ENCODE results near the gene MRC1. TPM values are rescaled to one million over a fixed set of nuclear protein-coding genes. Genes with fewer than 3 reads are reported as not detected.
"Not testable (repeated sequence)": the region's sequence is repeated elsewhere in the genome, so short reads cannot be mapped to it uniquely, and the experiment has no call there.

Gene MRC1
- polyA plus RNA-seq, 3 donors: 9.9 to 11.6 (median 11.3) TPM

DNA sequence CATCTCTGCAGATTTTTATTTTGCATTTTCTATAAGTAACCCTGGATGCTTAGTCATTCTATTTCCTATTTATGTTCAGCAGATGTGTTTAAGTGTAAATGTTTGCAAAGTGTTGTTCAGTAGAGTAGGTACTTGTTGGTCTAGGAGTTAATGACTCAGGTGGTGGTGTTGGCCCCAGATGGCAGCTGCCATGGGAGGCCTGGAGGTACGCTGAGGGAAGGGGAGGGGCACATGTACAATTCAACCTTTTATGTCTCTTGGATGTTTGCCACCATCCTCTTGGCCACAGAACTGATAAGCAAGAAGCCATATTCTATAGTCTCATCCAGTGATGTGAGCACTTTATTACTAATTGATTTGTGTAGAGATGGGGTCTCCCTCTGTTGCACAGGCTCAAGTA is 74.5 kb downstream of the MRC1 start:
- DNase-seq (ENCODE audit: low read depth in 3 of 3, low spot score in 2 of 3): no peak

DNA sequence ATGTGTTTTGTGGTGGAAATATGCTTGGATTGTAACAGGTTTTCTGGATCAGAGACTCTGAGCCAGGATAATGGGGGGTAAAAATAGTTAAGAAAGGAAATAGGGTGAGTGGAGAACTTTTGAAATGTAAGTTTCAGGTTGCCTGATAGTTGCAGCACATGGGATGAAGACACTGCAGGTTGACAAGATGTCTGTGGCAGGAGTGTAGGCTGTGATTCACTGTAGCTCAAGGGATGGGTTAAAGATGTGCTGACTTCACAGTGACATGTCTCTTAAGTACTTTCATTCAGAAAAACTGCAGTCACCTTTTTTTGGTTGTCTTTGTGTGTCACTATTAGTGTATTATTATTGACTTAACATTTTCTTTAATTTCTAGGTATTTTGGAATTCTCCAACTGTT is 79.0 kb downstream of the MRC1 start:
- DNase-seq (ENCODE audit: low read depth in 3 of 3, low spot score in 2 of 3): no peak

DNA sequence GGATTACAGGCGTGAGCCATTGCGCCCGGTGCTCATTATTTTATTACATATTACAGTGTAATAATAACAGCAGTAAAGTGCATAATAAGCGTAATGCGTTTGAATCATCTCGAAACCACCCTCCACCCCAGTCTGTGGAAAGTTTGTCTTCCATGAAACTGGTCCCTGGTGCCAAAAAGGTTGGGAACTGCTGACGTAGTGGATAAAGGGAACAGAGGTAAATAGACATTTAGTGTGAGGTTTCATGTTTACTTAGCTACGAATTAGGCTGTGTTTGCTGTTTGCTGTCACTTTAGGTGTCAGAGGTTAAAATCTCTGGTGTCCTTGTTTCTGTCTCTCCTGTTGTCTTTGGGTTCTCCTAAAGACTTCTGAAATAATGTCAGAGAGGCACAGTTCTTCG is 82.3 kb downstream of the MRC1 start:
- no peak for DNase-seq (ENCODE audit: low read depth in 3 of 3, low spot score in 2 of 3)

DNA sequence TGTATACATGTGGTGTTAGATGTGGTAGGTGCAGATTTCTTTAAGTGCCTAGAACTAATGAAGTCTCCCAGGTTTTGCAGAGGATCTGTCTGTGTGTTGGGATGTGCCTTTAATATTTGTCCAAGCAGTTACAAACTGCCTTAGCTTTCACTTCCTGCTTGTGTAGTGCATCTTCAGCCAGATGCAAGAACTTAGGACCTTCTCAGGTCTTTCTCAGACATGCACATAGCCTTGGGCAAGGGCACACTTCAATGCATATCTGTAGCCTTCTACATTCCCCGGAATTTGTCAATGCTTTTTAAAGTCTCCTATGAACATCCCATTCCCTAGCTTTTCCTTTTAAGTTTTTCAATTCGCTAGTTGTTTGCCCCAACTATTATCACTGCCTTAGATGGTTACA is 95.4 kb downstream of the MRC1 start:
- DNase-seq (ENCODE audit: low read depth in 3 of 3, low spot score in 2 of 3): no peak

DNA sequence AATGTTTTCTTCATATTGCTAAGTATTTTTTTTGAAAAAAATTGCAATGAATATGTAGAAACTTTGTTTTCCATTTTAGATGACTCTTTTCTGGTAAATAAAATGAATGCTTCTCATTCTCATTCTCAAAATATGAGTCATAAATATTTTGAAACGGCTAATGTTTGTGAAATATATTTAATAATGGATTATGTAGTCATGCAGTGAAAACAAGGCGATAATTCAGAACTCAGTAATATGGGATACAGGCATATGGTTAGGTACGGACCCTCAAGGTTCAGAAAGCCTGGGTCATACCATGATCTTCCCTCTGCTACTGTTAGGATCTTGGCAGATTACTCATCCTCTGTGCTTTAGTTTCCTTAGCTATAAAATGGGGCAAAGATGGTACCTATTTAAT is 96.3 kb downstream of the MRC1 start:
- no peak for DNase-seq (ENCODE audit: low read depth in 3 of 3, low spot score in 2 of 3)

DNA sequence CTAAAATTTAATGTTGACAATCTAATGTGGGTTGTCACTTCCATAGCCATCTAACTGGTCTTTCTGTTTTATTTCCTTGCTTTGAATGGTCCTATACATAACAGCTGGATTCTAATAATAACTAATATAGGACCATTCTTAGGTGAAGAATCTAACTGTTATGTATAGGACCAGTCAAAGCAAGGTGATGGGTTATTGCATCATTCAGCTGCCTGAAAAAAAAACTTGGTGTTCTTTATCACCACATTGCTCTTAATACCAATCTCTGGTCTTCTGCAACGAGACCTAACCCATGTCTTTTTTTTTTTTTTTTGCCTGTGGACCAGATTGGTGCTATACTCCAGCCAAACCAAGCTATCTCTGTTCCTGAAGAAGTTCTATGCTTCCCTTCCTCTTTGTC is 96.9 kb downstream of the MRC1 start:
- DNase-seq (ENCODE audit: low read depth in 3 of 3, low spot score in 2 of 3): no peak

DNA sequence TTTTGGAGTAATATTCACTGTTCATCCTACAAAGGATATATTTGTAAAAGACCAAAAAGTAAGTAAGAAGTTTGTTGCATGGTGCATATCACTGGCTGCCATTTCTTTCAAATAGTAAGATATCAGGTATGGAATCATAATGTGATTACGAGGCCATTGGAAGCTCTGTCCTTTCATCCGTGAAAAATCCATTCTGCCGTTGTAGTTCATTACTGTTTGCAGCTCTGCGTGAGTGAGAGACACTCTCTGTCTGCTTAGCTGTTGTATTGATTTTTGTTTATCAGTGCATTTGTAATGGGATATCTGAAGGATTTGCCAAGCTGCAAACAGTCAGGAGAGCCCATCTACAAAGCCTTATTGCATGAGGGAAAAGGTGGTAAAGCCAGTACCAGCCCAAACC is 98.5 kb downstream of the MRC1 start:
- DNase-seq (ENCODE audit: low read depth in 3 of 3, low spot score in 2 of 3): no peak

DNA sequence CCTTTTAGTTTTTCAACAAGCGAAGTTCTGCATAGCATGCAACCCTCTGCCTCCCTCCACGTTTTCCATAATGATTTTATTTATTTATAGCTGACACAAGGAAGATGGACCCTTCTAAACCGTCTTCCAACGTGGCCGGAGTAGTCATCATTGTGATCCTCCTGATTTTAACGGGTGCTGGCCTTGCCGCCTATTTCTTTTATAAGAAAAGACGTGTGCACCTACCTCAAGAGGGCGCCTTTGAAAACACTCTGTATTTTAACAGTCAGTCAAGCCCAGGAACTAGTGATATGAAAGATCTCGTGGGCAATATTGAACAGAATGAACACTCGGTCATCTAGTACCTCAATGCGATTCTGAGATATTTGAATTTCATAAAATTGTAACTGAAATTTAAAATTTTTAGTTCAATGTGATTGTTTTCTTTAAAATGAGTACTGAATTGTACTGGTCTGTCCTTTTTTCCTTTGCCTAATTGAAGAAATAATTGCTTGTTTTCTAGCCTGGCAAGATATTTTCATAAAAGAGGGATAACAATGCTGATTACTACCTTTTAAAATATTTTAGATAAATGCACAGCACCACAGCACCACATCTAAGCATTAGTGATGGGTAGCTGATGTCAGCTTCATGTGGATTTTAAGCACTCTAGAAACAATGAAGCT is 101.1 kb downstream of the MRC1 start:
- DNase-seq (ENCODE audit: low read depth in 3 of 3, low spot score in 2 of 3): peak in 2 of 3 donors; percentile 9 to 16

DNA sequence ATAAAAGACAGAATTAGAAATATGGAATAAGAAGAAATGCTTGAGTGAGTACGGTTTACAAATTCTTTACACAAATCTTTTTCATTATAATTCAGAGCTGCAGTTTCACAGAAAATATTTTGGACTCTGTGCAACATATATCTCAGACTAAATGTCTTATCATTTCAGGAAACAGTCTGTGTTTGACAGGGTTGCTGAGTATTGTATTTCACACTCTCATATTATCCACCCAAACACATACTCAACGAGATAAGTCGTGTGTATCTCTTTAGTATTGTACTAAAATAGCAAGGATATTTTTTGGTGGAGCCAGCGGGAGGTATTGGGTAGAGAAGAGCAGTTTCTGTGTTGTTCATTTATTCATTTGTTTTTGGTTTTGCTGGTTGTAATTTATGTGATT is 103.6 kb downstream of the MRC1 start:
- DNase-seq (ENCODE audit: low read depth in 3 of 3, low spot score in 2 of 3): no peak

DNA sequence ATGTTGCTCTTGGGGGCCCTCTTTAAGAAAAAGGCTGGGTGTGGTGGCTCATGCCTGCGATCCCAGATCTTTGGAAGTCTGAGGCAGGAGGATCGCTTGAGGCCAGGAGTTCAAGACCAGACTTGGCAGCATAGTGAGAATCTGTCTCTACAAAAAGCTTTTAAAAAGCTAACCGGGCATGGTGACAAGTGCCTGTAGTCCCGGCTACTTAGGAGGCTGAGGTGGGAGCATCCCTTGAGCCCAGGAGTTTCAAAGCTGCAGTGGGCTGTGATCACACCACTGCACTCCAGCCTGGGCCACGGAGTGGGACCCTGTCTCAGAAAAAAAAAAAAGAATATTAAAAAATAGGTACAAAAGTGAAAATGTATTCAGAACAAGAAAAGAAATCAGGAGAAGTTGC is 104.5 kb downstream of the MRC1 start:
- DNase-seq (ENCODE audit: low read depth in 3 of 3, low spot score in 2 of 3): no peak

DNA sequence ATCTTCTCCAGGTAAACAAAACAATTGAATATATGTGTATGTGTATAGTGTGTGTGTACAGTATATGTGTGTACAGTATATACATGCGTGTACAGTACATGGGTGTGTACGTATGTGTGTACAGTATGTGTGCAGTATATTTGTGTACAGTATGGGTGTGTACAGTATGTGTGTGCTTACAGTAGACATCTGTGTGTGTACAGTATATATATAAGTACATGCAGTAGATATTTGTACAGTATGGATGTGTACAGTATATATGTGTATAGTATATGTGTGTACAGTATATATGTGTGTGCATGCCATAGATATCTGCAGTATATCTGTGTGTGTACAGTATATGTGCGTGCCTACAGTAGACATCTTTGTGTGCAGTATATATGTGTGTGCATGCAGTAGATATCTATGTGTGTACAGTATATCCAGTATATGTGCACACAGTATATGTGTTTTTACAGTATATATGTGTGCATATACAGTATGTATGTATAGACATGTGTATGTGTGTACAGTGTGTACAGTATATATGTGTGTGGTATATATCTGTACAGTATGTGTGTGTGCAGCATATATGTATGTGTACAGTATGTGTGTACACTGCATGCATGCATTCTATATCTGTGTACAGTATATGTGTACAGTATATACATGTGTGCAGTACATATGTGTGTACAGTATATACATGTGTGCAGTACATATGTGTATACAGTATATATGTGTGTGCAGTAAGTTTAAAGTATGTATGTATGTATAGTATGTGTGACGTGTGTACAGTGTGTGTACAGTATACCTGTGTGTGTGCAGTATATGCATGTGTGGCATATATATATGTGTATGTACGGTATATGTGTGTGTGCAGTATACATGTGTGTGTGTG is 105.3 kb downstream of the MRC1 start:
- no peak for DNase-seq (ENCODE audit: low read depth in 3 of 3, low spot score in 2 of 3)

DNA sequence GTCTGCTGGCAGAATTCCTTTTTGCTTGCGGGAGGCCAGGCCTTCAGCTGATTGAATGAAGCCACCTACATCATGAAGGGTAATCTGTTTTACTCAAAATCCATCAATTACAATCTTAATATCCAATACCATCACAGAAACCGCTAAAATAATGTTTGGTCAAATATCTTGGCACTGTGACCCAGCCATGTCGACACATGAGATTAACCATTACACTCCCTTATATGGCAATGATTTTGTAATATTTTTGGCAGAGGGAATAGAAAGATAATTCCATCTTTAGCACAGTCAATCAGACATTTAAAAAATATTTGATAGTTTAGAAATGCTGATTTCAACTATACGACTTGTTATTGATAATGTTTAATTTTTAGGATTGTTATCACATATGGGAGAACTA is 106.0 kb downstream of the MRC1 start:
- DNase-seq (ENCODE audit: low read depth in 3 of 3, low spot score in 2 of 3): no peak

DNA sequence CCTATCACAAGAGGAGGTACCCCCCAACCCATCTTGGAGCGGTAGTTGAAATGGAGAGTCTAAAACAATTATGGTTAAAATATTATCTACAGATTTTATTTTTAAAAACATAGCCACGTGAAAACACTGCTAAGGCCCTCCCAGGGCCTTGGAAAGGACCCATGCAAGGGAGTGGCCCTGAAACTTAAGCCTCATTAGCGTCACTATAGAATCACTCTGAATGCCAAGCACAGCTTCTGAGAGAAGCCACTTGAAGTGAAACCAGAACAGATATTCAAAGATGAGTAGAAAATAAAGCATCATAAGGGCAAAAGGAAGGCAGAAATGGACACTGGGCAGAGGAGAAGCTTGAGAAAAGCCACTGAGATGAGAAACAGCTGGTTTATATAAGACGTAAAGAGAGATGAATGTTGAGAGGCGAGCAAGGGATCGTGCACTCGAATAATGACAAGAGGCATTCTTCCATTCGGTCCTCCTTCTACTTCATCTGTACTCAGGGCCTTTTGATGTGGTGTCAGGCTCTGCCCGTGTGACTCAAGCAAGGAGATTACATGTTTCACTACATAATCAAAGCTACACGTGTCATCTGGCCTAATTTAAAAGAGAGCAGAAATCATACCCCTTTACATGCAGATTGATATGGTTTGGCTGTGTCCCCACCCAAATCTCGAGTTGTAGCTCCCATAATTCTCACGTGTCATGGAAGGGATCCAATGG is 109.2 kb downstream of the MRC1 start:
- DNase-seq (ENCODE audit: low read depth in 3 of 3, low spot score in 2 of 3): no peak

DNA sequence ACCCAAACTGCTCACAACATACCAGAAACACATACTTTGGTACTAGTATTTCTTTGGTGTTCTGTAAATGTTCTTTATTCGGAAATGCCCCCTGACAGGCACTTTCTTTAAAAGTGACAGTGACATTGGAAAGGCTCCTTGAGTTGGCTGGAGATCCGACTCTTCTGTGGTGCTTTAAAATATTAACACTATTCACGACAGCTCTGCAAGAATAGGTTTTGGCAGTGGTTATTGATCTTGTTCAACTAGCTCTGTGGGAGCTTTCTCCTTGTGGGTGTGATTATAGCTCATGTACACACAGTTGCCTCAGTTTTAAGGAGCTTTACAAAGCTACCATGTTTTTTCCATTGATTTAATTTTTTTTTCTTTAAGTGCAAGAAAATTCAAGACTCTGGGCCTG is 112.2 kb downstream of the MRC1 start:
- no peak for DNase-seq (ENCODE audit: low read depth in 3 of 3, low spot score in 2 of 3)

DNA sequence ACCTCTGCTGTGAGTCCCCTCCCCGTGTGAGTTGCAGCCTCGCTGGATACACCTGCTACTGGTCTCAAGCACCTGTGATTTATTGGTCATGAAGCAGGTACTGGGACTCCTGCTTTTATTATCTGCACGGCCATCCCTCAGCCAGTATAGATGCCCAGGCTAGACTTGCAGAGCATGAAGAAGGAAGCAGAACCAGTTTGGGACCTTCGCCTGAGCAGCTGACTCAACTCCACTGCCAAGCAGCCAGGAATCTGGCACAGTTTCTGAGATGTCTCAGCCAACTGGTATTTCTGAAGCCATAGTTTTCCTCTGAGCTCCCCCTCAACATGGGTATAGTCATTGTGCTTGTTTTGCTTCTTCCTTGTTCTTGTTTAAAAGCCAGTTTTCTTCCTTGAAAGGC is 114.6 kb downstream of the MRC1 start:
- DNase-seq (ENCODE audit: low read depth in 3 of 3, low spot score in 2 of 3): no peak

DNA sequence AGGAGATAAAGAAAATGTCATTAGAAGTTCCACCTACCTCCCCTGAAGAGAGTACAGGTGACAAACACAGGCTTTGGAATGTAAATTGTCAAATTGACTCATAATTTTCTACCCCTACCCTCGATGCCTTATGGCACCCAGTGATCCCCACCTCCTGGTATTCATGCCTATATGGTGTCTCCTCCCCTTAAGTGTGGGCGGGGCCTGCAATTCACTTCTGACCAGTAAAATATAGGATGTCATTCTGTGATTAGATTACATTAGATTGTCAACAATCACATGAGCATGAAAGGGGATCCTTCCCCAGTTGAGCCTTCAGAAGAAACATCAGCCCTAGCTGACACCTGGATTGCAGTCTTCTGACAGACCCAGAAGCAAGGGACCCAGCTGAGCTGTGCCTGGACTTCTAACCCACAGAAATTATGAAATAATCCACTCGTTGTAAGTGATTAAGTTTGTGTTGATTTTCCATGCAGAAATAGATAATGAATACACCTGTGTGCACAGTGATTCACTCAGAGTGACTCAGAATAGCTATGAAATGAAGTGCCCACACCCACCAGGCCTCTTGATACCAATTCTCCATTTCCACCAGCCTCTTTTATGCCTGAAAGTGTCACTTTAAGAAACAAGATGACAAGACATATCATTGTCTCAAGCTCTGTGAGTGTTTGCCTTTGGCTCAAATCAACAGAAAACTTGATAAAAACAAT is 134.0 kb downstream of the MRC1 start:
- DNase-seq (ENCODE audit: low read depth in 3 of 3, low spot score in 2 of 3): no peak

DNA sequence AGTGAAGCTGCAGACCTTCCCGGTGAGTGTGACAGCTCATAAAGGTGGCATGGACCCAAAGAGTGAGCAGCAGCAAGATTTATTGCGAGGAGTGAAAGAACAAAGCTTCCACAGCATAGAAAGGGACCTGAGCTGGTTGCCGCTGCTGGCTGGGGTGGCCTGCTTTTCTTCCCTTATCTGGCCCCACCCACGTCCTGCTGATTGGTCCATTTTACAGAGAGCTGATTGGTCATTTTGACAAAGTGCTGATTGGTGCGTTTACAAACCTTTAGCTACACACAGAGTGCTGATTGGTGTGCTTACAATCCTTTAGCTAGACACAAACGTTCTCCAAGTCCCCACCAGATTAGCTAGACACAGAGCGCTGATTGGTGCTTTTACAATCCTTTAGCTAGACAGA is 141.1 kb downstream of the MRC1 start:
- not testable (repeated sequence) for DNase-seq (ENCODE audit: low read depth in 3 of 3, low spot score in 2 of 3)

DNA sequence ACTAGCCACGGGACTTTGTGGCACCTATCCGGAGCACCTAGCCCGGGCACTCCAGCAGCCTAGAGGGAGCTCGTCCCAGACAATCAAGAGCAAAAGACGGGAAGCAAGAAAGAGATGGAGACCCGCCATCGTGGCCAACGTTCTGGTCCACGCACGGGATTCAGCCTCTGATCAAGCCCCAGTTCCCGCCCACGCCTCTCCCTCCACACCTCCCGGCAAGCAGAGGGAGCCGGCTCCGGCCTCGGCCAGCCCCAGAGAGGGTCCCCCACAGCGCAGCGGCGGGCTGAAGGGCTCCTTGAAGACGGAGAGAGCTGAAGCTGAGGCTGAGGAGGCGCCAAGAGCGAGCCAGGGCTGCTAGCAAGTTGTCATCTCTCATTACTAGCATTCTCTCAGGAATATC is 141.6 kb downstream of the MRC1 start:
- DNase-seq (ENCODE audit: low read depth in 3 of 3, low spot score in 2 of 3): no peak

DNA sequence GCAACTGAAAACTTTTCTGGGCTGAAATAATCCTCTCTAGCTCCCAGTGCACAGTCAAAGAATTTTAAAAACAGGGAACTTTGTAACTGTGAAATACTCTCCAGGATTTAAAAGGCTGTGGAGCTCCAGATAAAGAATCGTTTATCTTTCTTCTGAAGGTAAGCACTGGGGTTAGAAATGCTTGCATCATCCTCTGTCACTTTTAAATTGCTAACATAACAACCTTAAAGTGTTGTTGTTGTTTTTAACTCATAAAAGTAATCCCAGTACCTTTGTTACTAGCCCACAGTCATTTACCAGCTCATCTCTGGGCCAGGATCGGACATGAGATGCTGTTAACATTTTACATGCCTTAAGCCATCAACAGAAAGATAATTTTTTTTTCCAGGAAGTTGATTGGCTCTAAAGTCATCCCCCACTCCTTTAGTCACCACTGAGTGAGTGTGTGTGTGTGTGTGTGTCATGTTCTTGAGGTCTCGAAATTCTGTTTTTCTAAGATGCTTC is 142.8 kb downstream of the MRC1 start, which contains the start of gene SLC39A12:
SLC39A12 (plus strand) TSS at position 51 of the 504 bp plus-strand sequence. CDS start 1,359 bp downstream, outside the sequence.
- DNase-seq (ENCODE audit: low read depth in 3 of 3, low spot score in 2 of 3): no peak

DNA sequence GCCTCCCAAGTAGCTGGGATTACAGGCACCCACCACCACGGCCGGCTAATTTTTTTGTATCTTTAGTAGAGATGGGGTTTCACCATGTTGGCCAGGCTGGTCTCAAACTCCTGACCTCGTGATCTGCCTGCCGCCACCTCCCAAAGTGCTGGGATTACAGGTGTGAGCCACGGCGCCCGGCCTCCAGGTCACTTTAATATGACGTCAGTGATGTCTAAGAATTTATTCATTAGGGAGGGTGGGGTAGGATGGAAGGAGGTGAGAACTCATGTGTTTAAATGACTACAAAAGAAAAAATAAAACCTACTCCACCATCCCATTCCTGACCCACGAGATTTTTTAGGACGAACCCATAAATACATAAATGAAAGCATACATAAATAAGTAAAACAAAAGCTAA is 145.2 kb downstream of the MRC1 start:
- not testable (repeated sequence) for DNase-seq (ENCODE audit: low read depth in 3 of 3, low spot score in 2 of 3)

DNA sequence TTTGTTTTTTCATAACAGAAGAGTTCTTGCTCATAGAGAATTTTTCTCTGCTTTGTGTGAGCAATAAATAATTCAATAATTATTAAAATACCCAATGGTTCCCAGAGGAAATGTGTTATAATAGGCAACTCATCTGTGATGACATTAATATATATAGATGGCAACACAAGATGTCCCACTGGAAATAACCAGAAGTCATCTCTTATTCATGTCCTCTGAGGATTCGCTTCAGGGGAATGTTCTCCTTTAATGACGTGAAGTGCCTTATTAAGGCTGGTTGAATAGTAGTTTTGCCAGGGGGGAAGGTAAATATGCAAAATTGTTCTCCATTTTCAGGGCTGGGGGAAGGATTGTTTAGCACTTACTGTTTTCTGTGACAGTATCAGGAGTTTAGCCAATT is 145.7 kb downstream of the MRC1 start:
- no peak for DNase-seq (ENCODE audit: low read depth in 3 of 3, low spot score in 2 of 3)
